IPS-NIHi7 (cell line): Measurements from ENCODE around the gene GOLIM4.
A peak's percentile ranks its signal among the peaks of the same experiment; 100 is the strongest.
"Not testable (repeated sequence)": the region's sequence is repeated elsewhere in the genome, so short reads cannot be mapped to it uniquely, and the experiment has no call there.

Experiments
- DNase-seq: peaks from one replicate; pipeline ENCODE4 v3.0.0; 2012; ENCODE audit warnings: mixed read lengths; ENCODE audit errors: extremely low spot score

GOLIM4 gene, protein sequence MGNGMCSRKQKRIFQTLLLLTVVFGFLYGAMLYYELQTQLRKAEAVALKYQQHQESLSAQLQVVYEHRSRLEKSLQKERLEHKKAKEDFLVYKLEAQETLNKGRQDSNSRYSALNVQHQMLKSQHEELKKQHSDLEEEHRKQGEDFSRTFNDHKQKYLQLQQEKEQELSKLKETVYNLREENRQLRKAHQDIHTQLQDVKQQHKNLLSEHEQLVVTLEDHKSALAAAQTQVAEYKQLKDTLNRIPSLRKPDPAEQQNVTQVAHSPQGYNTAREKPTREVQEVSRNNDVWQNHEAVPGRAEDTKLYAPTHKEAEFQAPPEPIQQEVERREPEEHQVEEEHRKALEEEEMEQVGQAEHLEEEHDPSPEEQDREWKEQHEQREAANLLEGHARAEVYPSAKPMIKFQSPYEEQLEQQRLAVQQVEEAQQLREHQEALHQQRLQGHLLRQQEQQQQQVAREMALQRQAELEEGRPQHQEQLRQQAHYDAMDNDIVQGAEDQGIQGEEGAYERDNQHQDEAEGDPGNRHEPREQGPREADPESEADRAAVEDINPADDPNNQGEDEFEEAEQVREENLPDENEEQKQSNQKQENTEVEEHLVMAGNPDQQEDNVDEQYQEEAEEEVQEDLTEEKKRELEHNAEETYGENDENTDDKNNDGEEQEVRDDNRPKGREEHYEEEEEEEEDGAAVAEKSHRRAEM

DNA sequence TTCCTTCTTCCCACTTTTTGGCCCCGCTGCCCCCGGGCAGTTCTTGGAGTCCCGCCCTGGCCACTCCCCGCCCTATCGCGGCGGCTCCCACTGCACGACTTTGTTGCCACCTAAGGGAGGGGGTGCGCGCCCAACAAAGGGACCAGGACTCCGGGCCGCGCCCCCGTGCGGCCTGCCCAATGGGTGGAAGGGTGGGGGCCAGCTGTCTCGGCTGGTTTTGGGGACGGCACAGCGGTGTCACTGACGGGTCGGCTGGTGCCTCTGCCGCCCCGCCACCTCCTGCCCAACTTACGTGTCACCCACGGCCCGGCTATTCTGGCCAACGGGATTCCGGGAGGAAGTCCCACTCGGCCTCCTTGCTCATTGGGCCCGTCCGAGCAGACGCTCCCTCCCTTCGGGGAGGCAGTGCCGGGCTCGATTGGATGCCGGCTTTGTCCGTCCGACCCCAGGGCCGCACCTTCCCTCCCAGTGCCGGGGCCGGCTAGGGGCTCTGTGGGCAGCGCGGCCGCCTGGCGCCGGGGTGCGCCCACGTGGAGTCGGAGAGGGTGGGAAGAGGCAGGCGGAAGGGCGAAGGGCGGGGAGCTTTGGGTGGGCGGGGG, at the start of gene GOLIM4:
Gene GOLIM4, minus strand, starts transcription at position 314 of the 599 bp plus-strand sequence. CDS start 639 bp downstream, outside the sequence.
- DNase-seq, result peak; percentile 92

DNA sequence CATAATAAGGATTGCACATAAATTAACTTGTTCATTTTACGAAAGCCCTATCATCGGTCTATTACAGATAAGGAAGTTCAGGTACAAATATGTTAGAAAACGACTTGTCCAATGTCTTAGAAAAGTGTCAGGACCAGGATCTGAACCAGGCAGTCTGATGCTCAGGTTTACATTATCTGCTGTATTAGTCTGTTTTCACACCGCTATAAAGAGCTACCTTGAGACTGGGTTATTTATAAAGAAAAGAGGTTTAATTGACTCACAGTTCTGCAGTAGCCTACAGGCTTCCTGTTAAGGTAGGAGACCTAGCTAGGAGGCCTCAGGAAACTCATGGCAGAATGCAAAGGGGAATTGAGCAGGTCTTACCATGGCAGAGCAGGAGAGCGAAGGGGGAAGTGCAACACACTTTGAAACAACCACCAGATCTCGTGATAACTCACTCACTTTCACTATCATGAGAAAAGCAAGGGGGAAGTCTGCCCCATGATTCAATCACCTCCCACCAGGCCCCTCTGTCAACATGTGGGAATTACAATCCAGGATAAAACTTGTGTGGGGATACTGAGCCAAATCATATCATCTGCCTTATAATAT, 45.8 kb upstream of the GOLIM4 start:
- no peak for DNase-seq

DNA sequence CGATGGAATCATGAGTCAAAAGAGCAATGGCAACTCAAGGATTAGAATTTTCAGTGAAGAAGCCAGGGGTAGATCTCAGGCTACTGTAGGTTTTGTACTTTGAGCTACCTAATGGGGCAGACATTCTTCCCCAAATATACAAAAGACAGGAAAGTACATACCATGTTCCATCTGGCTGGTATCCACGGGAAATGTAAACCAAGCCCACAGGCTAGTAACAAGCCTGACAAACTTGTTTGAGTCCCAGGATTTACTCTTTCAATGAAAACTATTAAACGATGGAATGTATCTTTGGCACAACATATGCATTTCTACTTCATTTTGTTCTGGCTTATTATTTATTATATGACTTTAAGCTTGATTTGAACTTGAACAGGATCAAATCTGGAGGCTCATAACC, 44.2 kb upstream of the GOLIM4 start:
- no peak for DNase-seq

DNA sequence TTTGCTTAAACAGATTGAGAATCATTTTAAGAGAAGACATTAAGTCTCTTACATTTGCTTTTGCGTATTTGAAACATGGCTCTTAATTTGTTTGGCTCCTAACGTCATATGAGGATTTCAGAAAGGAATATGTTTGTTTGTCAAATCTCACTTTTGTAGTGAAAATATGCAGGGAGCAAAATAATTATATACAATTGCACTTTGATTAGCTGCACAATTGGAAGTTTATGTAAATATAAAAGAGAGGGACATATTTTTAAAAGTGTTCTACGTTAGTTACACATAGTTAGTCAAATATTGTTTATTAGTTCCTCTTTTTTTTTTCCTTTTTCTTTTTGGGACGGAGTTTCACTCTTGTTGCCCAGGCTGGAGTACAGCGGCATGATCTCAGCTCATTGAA, 42.7 kb upstream of the GOLIM4 start:
- no peak for DNase-seq

DNA sequence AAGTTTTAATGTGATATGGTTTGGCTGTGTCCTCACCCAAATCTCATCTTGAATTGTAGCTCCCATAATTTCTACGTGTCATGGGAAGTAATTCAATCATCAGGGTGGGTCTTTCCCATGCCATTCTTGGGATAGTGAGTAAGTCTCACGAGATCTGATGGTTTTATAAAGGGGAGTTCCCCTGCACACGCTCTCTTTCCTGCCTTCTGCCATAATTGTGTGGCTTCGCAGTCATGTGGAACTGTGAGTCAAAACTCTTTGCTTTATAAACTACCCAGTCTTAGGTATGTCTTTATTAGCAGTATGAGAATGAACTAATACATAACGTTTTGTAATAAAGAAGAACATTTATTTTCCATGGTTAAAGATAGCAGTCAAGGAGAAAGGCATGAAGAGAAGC, 39.2 kb upstream of the GOLIM4 start:
- DNase-seq, result no peak

DNA sequence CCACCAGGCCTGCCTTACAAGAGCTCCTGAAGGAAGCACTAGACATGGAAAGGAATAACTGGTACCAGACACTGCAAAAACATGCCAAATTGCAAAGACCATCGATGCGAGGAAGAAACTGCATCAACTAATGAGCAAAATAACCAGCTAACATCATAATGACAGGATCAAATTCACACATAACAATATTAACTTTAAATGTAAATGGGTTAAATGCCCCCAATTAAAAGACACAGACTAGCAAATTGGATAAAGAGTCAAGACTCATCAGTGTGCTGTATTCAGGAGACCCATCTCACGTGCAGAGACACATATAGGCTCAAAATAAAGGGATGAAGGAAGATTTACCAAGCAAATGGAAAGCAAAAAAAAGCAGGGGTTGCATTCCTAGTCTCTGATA, 34.5 kb upstream of the GOLIM4 start:
- DNase-seq, result not testable (repeated sequence)

DNA sequence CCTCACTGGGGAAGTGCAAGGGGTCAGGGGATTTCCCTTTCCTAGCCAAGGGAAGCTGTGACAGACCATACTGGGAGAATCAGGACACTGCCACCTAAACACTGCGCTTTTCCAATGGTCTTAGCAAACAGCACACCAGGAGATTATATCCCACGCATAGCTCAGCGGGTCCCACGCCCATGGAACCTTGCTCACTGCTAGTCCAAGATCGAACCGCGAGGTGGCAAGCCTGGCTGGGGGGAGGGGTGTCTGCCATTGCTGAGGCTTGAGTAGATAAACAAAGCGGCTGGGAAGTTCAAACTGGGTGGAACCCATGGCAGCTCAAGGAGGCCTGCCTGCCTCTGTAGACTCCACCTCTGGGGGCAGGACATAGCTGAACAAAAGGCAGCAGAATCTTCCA, 32.7 kb upstream of the GOLIM4 start:
- not testable (repeated sequence) for DNase-seq

DNA sequence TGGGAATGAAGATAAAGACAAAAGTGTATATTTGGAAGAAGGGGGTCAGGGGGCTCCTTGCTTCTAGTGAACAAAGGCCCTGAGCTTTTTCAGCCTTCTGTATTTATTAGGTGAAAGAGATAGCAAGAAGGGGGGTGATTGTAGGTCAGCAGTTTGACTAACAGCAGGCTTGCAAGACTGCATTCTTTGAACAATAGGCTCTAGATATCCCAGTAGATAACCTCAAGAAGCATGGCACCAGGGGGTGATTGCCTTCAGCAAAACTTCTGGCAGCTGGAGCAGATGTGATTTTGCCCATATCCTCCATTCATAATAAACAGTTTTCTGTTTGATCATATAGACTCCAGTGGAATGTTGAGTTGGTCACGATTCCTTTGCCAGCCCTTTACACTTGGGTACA, 31.7 kb upstream of the GOLIM4 start:
- DNase-seq, result no peak

DNA sequence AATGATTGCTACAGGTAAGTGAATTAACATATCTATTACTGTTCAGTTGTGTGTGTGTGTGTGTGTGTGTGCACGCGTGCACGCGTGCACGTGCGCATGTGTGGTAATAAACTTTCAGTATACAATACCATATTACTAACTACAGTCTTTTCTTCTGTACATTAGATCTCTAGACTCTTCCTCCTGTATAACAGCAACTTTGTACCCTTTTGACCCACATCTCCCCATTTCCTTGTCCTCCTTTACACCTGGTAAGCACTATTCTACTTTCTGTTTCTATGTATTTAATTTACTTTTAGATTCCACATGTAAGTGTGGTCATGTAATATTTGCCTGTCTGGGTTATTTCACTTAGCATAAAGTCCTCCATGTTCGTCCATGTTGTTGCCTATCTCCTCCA, 29.1 kb upstream of the GOLIM4 start:
- DNase-seq, result no peak

DNA sequence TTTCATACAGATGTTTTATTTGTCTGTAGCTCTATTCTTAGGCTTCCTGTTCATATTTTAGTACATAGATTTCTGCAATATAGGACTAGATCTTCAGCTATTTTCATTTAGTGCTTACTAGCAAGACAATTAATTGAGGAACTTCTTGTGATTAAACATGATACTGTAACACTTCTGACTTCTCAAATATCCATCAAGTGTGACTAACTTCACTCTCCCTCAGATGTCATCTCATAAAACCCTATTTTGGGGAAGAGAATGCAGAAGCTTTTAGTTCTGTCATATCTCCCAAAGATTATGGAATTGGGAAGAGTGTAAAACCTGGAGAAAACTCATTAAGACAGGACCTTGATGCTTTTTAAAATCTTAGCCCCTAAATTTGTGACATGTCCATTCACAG, 28.6 kb upstream of the GOLIM4 start:
- DNase-seq, result no peak

DNA sequence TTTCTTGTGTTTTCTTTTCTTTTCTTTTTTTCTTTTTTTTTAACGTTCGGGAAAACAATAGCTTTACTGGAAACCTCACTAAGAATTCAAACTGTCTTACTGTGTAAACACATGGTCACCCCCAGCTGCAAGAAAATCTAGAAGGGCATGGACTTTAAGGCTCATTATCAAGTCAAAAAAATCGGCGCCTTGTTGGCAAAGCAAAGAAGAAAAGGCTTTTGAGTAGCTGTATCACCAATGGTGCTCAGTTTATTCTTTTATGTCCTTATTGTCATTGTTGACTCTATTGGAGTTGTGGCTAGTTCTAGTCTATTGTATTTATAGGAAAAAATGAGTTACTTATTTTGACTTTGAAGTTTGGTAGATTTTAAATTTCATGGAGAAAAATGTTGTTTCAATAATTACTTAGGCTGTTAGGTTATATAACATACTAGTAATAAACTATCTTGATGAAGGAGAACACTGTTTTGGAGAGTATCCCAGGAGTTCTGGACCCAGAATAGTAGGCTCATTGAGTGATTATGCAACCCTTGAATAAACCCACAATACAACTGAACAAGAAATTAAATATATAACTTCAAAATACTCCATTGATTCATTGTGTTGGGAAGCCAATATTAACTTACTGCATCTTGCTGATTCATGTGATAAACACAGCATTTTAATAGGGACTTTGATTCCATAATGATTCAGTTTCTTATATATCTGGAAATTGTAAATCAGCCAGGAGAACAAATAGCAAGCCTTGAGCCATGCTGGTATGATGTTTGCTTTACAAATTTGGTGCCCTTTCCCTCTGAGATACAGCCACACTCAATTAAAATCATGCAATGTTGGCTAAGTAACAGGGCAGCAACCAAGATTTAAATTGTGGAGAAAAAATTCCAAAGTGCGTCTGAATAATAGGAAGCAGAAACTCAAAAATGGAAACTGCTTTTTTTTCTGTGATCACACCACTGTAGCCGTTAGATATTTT, 27.8 kb upstream of the GOLIM4 start:
- DNase-seq, result no peak

DNA sequence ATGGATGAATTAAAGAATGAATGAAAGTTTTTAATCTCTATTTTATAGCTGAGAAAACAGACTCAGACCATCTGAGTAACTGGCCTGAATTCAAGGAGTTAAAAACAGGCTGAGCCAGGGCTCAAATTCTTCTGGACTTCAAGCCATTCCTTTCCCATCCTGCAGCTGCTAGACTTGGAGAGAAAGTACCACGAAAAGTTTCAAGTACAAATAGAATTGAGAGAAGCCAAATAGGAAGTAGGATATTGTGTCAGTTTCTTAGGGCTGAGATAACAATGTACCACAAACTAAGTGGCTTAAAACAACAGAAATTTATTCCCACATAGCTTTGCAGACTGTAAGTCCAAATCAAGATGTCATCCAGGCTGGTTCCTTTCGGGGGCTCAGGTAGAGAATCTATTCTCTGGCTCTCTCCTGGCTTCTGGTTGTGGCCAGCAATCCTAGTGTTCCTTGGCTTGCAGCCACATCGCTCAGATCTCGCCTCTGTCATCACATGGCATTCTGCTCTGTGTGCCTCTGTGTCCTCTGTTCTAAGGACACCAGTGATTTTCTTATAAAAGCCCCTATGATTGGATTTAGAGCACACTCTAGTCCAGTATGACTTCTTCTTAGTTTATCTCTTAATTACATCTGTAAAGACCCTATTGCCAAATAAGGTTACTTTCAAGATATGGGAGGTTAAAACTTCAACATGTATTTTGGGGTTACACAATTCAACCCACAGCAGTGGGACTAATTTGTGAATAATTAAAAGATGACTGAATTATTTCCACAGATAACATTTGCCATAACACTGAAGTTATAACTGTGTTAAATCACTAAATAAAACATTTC, 25.7 kb upstream of the GOLIM4 start:
- no peak for DNase-seq

DNA sequence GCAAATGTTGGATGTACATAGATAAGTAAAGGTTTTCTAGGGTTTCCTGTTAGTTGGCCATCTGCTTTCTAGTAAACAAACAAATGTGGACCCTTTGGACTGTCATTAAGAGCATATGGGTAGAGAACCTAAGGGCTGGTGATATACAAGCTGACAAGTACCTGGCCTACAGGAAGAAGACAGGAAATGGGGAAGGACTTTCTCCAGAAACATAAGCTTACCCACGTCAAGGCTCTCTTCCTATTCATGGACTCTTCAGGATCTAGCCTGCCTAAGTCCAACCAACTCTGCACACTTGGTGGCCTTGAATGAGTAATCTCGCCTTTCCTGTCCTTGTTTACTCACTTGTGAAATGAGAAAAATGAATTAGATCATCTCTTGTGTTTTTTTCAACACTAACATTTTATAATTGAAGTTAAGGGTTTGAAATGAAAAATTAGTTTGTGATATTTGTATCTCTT, 22.2 kb upstream of the GOLIM4 start:
- DNase-seq, result no peak

DNA sequence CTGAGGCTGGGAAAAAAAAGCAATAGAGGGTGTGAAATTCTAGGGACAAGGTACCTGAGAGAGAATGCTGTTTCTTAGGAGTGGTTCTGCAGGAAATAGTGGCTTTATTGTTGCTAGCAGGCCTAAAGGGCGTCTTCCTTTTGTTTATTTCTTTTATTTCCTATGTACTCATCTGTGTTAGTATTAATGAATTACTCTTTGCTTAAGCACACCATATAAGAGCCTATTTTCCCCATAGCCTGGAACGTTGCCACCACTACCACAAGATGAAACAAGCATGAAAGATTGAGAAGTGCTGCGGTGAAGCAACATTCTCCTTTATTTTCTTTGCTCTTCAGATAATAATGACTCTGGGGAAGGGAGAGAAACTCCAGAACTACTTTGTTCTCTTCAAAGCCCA, 21.3 kb upstream of the GOLIM4 start:
- DNase-seq, result no peak

DNA sequence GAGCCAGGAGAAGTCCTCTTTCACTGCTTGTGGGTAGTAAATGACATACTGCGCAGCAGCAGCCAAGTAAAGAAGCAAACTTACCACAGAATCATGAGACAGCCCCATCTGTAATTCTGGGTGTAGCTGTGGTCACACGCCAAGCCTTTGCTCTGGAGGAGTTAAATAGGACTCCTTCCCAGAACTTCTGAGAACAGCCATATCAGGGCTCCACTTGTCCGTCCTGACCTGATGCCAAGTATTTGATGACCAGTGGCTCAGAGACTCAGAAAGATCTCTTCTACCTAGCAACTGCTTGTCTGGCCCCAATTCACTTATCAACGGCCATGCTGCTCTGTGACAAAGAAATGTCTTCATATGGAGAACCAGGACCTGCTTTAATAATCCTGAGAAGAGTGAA, 20.6 kb upstream of the GOLIM4 start:
- no peak for DNase-seq

DNA sequence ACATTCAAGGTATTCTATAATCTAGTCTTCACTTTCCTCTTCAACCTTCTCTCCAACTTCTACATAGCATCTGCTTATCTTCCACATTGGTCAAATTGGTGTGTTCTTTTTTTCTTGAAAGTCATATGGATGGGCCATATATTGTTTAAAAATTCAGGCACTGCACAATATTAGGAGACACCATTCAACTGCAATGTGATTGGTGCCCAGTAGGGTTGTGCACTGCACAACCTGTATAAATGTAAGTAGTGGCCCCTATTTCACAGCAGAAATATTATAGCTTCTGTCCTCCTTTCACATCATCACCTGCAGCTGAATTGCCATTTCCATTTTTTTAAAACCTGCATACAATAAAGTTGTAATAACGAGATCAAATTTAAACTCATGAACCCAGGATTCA, 18.1 kb upstream of the GOLIM4 start:
- no peak for DNase-seq

DNA sequence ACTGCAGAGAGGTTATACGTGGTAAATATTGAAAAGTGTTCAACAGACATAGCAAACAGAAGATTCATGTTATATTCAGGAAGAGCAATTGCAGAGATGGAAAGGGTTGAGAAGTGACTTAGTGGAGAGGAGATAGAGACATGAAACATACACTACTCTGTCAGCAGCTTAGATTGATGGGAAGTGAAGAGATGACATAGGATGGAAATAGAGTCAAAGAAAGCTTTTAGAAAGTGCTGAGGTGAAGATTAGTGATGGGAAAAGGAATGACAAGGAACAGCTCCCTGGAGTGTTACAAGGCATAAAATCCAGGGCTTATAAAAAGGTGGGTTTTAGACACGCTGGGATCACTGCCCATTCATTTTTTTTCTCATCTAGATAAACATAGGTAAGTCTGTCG, 17.2 kb upstream of the GOLIM4 start:
- no peak for DNase-seq

DNA sequence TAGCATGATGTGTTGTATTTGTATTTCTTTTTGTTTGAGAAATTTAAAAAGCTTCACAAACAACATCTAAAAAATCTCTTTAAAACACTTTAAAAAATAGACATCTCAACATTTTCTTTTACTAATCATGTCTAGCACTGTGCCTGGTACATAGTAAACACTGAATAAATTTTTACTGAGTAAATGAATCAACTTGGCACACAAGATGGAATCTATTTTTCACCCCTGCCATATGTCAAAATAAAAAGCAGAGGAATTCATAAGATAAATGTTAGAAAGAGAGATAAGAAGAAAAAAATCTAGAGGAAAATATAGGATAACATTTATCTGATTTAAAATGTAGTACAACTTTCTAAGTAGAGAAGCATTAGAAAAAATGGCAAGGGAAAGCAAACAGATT, 8.6 kb upstream of the GOLIM4 start:
- DNase-seq, result no peak

DNA sequence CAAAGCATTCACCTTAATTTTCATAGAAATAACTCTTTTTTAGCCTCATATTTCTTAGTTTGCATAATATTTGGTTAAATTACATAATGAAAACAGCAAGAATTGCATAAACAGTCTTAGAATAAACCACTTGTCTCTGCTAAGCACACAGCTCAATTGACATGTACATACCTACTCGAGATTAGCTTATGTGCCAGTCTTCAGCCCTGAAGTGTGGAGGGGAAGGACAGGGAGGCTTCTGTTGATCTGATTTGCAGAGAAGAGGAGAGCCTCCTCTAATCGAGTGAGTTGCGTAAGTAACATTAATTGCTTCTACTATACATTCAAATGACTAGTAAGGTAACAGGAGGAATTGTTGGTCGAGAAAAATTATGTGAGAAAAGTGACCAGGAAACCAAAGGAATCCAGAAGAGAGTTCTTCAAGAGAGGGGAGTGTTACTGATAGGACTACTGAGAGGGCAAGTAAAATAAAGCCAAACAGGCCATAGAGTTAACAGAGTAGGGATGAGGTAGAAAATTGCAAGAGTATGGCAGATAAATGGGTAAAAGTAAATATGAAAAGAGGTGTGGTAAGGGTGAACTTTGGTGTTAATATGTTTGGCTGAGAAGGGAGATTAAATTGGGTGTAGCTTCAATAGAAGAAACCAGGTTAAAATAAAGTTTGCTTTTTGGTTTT, 7.1 kb upstream of the GOLIM4 start:
- no peak for DNase-seq
